ENCODE measurements around the gene ACO1.

ACO1 gene

DNA sequence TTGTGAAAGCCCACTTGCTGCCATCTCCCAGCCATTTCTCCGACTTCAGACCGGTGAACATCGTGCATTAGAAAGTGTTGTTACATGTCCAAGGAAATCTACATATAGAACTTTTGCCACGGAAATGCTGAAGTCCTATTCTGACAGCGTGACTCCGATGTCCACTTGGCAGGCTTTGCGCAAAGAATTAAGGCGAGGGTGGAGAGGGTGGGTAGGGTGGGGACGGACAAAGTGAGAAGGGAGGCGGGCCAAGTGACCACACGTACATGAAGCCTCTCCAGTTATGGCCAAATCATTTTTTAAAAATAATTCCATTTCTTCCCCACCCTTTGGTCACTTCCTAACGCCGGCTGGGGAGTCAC, 460 bp upstream of the ACO1 start:
- TF ChIP-seq L3MBTL2 (conservative IDR thresholded peaks at IDR 0.05), result 0 out of 2 replicates have a peak, but pooled peaks have one; percentile 19
- no peak for TF ChIP-seq ARNT (IDR thresholded peaks at IDR 0.05)
- TF ChIP-seq, protein P1, sequence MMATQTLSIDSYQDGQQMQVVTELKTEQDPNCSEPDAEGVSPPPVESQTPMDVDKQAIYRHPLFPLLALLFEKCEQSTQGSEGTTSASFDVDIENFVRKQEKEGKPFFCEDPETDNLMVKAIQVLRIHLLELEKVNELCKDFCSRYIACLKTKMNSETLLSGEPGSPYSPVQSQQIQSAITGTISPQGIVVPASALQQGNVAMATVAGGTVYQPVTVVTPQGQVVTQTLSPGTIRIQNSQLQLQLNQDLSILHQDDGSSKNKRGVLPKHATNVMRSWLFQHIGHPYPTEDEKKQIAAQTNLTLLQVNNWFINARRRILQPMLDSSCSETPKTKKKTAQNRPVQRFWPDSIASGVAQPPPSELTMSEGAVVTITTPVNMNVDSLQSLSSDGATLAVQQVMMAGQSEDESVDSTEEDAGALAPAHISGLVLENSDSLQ (IDR thresholded peaks at IDR 0.05), result no peak
- no peak for TF ChIP-seq TARDBP (IDR thresholded peaks at IDR 0.05)
- no peak for TF ChIP-seq LEF1 (IDR thresholded peaks at IDR 0.05; ENCODE audit: borderline replicate concordance)
- peak; percentile 9 for DNase-seq (ENCODE audit: extremely low spot score)
- POLR2A ChIA-PET, result interaction anchor here (0.5 to 1.2 kb wide), 5 partner anchors 124 to 197 kb away, joined by 3 to 7 read pairs (median 3); partner anchors contain the start of genes RIGI, SMIM27 and TOPORS
- CTCF ChIA-PET, result interaction anchor here (1.3 kb wide), 1 partner anchor 44 kb away, joined by 3 read pairs; no protein-coding TSS in a partner anchor

DNA sequence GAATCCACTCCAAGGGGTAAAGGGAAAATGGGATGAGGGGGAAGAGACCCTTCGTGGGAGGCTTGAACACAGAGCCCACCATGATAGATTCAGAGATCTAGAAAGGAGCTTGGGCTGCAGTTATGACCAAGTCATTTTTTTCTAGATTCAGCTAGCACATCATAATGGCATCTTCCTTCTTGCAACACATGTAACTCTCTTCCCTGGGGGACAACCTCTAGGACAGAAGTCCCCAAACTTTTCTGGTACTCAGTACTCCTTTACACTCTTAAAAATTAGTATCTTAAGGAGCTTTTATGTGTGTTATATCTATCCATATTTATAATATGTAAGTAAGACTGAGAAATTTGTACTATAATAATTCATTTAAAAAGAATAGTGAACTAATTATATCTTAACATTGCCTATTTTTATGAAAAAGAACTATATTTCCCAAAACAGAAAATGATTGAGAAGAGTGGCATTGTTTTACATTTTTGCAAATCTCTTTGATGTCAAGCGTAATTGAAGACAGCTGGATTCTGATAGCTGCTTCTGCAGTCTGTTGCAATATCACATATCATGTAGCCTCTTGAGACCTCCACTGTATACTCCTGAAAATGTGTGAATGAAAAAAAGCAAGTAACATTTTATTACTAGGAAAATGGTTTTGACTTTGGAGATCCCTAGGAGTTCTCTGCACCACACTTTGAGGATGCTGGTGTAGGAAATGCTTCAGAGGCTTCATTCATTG, 875 bp downstream of the ACO1 start:
- peak; percentile 11 for DNase-seq (ENCODE audit: extremely low spot score)
- TF ChIP-seq FOXM1 (IDR thresholded peaks at IDR 0.05; ENCODE audit: borderline replicate concordance) (no peak), FOXK2 (IDR thresholded peaks at IDR 0.05) (no peak), FOXA1 (IDR thresholded peaks at IDR 0.05) (no peak)
- CTCF ChIA-PET, result interaction anchor here (0.6 to 0.8 kb wide), 2 partner anchors 141 to 194 kb away, joined by 3 to 4 read pairs; no protein-coding TSS in a partner anchor
- POLR2A ChIA-PET, result interaction anchor here (1.0 to 1.2 kb wide), 2 partner anchors 35 to 196 kb away, joined by 3 to 4 read pairs; no protein-coding TSS in a partner anchor

DNA sequence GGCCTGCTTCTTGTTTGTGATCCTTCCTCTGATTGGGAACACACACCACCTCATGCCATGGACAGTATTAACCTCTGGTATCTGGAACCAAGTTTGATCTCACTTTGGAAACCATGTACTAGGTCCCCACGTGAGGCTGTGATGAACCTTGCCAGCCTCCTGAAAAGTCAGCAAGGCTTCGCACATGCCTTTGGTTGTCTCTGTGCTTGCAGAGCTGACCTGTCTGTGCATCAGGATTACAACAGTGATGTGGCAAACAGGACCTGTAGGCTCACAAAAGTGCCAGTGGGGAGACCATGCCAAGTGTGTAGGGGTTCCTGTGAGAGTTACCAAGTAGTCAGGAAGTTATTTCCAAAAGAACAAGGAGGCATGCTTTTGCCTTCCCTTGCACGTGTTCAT, 1.4 kb downstream of the ACO1 start:
- no peak for DNase-seq (ENCODE audit: extremely low spot score)
- ChIA-PET POLR2A (no interaction called here), CTCF (interaction anchor here (0.8 kb wide), 1 partner anchor 194 kb away, joined by 4 read pairs; no protein-coding TSS in a partner anchor)
- TF ChIP-seq ARNT (IDR thresholded peaks at IDR 0.05), result no peak
- no peak for TF ChIP-seq SUZ12 (IDR thresholded peaks at IDR 0.05)
- TF ChIP-seq TARDBP (IDR thresholded peaks at IDR 0.05), result no peak
- TF ChIP-seq SP1 (IDR thresholded peaks at IDR 0.05), result no peak
- no peak for TF ChIP-seq FOXM1 (IDR thresholded peaks at IDR 0.05; ENCODE audit: borderline replicate concordance)
- TF ChIP-seq CTBP1 (IDR thresholded peaks at IDR 0.05; ENCODE audit: borderline replicate concordance), result no peak
- TF ChIP-seq FOXA1 (IDR thresholded peaks at IDR 0.05), result no peak
- TF ChIP-seq ZNF384 (IDR thresholded peaks at IDR 0.05), result no peak
- TF ChIP-seq ELF4 (IDR thresholded peaks at IDR 0.05), result no peak
- no peak for TF ChIP-seq L3MBTL2 (conservative IDR thresholded peaks at IDR 0.05)
- no peak for TF ChIP-seq NFRKB (IDR thresholded peaks at IDR 0.05)
- TF ChIP-seq, protein P1 (IDR thresholded peaks at IDR 0.05), result no peak
- no peak for TF ChIP-seq HDGF (IDR thresholded peaks at IDR 0.05; ENCODE audit: borderline replicate concordance)
- TF ChIP-seq BHLHE40 (IDR thresholded peaks at IDR 0.05; ENCODE audit: borderline replicate concordance), result no peak
- TF ChIP-seq FOXK2 (IDR thresholded peaks at IDR 0.05), result no peak
- no peak for TF ChIP-seq LEF1 (IDR thresholded peaks at IDR 0.05; ENCODE audit: borderline replicate concordance)

DNA sequence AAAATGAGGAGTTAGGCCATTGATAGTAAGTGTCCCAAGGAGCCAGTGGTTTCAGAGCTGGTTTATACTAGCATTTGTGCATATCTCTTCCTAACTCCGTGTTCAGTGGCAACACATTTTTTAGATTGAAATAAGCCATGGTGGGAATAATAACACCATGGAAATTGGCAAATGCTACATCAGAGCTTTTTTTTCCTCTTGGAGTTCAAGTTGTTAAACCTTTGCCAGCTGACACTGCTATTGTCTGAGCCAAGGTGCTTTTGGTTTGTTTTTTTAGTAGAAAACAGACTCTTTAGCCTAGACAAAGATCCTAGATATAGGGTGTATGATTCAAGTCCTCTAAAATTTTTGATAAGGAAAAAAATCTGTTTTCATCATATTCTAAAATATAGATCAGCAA, 2.8 kb downstream of the ACO1 start:
- DNase-seq (ENCODE audit: extremely low spot score), result no peak
- ChIA-PET POLR2A (no interaction called here), CTCF (no interaction called here)
- TF ChIP-seq HDGF (IDR thresholded peaks at IDR 0.05; ENCODE audit: borderline replicate concordance) (no peak), L3MBTL2 (conservative IDR thresholded peaks at IDR 0.05) (no peak), LEF1 (IDR thresholded peaks at IDR 0.05; ENCODE audit: borderline replicate concordance) (no peak), FOXA1 (IDR thresholded peaks at IDR 0.05) (no peak), ARNT (IDR thresholded peaks at IDR 0.05) (no peak), SUZ12 (IDR thresholded peaks at IDR 0.05) (no peak)

DNA sequence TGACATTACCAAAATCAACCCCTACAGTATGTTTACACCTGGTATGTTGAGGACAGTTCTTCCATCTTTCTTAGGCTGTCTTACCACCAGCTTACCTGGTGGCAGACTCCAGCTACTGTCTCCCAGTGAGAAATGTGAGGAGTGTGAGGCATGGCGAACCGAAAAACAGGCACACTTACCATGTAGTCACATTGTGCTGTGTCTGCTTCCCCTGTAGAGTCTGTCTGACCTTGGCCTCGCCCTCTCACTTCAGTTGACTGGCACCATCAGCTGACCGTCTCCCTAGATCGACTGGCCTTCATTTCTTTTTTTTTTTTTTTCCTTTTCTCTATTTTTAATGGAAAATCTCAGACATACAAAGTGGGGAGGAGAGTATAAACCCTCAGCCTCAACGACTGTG, 4.9 kb downstream of the ACO1 start:
- TF ChIP-seq SP1 (IDR thresholded peaks at IDR 0.05), result no peak
- TF ChIP-seq L3MBTL2 (conservative IDR thresholded peaks at IDR 0.05), result no peak
- no peak for TF ChIP-seq NFRKB (IDR thresholded peaks at IDR 0.05)
- DNase-seq (ENCODE audit: extremely low spot score), result no peak
- CTCF ChIA-PET, result no interaction called here
- POLR2A ChIA-PET, result no interaction called here

DNA sequence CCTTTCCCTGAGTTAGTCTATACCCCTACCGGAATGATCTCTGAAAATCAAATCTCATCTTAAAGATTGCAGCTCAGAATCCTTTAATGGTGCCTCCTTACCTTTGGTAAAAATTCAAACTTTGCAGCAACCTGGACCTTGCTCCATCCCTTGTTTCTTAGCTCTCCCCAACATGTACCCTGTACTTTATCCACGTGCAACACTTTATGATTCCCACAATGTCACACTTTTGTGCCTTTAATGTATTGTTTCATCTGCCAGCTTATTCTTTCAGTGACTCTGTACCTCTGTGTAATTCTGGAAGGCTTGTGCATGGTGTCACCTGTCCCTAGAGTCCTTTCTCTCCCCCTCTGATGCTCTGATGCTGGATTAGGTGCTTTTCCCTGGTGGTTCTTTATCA, 9.5 kb downstream of the ACO1 start:
- POLR2A ChIA-PET, result no interaction called here
- TF ChIP-seq ARNT (IDR thresholded peaks at IDR 0.05) (no peak), TARDBP (IDR thresholded peaks at IDR 0.05) (no peak), ZNF384 (IDR thresholded peaks at IDR 0.05) (no peak), FOXA1 (IDR thresholded peaks at IDR 0.05) (no peak), SP1 (IDR thresholded peaks at IDR 0.05) (no peak)
- TF ChIP-seq, protein P1 (IDR thresholded peaks at IDR 0.05), result no peak
- CTCF ChIA-PET, result no interaction called here
- DNase-seq (ENCODE audit: extremely low spot score), result no peak

DNA sequence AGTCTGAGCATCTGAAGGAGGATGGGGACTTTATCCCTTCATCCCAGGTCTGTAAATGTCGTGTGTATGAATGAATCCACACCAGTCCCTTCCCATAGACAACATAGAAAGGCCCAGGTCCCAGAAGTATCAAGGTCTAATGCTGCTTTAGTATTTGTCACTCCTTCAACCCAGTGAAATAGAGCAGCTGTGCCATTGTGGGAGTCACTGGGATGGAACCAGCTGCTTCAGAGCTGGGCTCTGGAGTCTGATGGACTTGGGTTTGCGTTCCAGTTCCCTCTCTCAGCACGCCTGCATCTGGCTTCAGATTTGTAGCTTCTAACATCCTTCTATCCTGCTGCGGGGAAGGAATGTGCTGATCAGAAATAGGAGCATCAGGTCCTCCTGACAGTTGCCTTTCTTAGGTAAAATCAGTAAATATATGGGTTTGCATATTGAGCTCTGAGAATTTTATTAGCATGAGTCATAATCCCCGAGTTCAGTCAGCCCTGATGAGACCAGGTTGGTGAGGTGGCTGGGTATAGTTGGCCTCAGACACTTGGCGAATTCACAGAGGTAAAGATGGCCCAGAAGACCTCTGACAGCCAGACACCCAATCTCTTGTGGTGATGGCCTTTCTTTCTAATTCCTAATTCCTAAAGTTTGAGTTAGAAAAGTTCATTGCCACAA, 10.1 kb downstream of the ACO1 start:
- no peak for DNase-seq (ENCODE audit: extremely low spot score)
- POLR2A ChIA-PET, result no interaction called here
- CTCF ChIA-PET, result no interaction called here
- TF ChIP-seq, protein P1 (IDR thresholded peaks at IDR 0.05), result no peak
- no peak for TF ChIP-seq HDGF (IDR thresholded peaks at IDR 0.05; ENCODE audit: borderline replicate concordance)
- no peak for TF ChIP-seq FOXA1 (IDR thresholded peaks at IDR 0.05)

All from HEK293T (cell line).